HG02840 (cell line): ENCODE measurements around the gene KRTAP10-8.
"Not testable (repeated sequence)": the region's sequence is repeated elsewhere in the genome, so short reads cannot be mapped to it uniquely, and the experiment has no call there.

Experiments used
- ATAC-seq: cut with Tn5 transposase; IDR thresholded peaks from one replicate; pipeline ENCODE4 v1.9.1; 2021; ENCODE audit warnings: mild to moderate bottlenecking, moderate library complexity, moderate number of reproducible peaks; ENCODE audit not compliant: unreplicated experiment, low FRiP score

KRTAP10-8 gene

DNA sequence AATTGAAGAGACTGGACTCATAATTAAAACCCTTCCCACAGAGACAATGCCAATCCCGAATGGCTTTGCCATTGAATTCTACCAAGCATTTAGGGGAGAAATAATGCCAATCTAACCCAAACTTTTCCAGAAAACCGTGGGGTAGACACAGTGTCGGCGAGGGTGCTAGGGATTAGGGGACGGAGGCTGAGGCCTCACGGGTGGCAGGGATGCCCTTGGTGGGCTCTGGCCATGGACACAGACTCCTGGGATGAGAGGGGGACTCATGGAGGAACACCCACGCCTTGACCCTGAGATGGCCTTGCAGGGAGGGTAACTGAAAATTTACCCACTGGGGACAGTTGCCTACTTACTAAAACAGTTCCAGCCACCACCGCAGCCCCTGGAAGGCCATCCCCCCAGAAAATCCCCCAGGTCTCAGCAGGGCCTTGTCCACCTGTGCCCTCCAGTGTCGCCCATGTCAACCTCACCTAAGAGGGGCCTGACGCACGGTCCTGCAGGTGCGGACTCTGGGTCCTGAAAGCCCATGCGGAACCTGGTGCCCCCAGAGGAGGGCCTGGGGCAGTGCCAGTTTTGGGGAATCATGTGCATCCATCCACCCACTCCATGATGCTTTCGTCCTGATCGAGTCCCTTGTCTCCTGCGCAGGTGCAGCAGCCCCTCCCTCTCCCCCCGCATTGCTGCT lies 33.4 kb upstream of the KRTAP10-8 start:
- no peak for ATAC-seq

DNA sequence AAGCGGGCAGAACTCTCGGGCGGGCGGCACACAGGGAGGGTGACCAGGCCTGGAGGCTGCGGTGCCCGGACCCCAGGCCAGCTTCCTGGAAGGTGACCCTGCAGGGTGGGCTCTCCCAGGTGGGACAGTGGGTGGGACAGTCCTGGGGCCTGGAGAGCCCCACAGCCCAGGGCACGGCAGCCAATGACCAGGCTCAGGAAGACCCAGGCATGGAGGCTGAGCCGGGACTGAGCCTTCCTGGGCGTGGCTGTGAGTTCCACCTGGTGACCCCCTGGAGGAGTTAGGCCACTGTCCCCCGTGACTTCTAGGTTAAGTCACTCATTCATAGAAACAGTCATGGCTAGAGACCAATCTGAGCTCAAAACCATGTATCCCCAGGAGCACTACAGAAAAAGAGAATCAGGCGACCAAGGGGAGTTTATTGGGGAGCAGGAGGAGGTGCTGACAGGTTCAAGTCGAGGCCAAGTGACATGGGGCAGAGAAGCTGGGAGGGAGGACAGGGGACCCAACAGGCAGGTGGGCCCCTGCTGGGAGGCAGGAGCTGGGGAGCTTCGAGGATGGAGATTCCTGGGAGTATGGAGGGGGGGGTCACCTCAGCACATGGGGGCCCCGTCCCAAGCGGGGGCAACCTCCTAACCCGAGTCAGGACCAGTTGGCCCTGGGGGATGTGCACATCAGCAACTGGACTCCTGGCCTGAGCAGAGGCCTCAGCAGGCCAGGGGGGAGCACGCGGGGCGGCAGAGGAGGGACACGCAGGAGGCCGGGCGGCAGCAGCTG lies 32.6 kb upstream of the KRTAP10-8 start:
- no peak for ATAC-seq

DNA sequence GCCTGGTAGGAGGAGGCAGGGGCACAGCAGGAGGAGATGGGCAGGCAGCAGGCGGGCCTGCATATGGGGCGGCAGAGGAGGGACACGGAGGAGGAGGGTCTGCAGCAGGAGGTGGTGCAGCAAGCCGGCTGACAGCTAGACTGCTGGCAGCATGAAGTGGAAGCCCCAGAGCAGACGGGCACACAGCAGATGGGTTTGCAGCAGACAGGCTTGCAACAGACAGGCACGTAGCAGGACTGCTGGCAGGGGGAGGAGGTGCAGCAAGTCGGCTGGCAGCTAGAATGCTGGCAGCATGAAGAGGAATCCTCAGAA lies 32.1 kb upstream of the KRTAP10-8 start:
- ATAC-seq = no peak

DNA sequence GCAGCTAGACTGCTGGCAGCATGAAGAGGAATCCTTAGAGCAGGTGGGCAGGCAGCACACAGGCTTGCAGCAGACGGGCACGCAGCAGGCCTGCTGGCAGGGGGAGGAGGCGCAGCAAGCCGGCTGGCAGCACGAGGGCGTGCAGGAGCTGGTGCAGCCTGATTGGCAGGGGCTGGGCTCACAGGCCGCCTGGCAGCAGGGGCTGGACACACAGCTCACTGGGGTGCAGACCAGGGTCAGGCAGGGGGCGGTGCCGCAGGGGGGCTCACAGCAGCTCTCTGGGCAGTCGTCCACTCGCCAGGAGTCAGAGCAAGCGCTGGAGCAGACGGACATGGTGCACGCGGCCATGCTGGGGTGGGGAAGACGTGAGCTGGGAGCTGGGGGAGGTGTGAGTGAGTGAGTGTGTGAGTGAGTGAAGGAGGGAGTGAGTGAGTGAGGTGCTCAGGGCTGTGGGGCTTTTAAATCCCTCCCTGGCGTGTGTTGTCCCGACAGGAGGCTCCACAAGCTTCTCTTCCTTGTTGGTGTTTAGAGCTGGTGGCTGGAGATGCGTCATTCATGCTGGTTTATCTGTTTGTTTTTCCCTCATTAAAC lies 31.6 kb upstream of the KRTAP10-8 start, which contains the start of gene KRTAP10-5:
TSS of gene KRTAP10-5 (minus strand) at position 374 of the 591 bp plus-strand sequence. CDS start at position 348, 26 bp downstream.
- ATAC-seq = not testable (repeated sequence)

DNA sequence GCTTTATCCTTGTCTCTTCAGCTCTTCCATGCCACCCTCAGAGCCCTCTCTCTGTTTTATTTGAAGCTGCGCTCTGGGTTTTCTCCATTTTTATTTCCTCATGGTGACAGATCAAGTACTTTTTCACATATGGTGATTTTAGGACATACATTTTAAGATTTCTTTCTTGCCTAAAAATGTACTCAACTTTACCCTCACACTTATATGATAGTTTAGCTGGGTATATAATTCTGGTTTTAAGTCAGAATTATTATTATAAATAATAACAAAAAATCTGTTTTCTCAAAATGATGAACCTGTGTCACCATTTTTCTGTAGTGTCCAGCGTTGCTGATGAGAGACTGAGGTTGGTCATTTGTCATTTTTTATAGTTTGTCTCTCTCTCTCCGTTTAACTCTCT lies 30.7 kb upstream of the KRTAP10-8 start:
- ATAC-seq = no peak

DNA sequence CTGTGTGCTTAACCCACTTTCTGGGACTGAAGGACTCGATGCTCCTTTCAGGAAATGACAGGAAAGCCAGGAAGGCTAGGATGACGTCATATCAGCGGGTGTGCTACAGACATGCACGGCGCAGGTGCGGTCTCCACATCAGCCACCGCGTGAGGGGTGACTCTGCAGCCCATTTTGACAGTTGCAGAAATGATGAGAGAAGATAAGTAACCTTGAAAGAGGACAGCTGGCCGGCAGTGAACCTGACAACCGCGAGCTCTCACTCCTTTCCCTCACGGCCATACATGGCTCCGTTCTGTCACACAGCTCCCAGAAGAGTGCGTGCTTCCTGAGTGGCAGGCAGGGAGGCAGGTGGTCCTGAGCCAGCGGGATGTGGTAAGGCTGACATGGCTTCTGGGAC lies 29.8 kb upstream of the KRTAP10-8 start:
- ATAC-seq = no peak

DNA sequence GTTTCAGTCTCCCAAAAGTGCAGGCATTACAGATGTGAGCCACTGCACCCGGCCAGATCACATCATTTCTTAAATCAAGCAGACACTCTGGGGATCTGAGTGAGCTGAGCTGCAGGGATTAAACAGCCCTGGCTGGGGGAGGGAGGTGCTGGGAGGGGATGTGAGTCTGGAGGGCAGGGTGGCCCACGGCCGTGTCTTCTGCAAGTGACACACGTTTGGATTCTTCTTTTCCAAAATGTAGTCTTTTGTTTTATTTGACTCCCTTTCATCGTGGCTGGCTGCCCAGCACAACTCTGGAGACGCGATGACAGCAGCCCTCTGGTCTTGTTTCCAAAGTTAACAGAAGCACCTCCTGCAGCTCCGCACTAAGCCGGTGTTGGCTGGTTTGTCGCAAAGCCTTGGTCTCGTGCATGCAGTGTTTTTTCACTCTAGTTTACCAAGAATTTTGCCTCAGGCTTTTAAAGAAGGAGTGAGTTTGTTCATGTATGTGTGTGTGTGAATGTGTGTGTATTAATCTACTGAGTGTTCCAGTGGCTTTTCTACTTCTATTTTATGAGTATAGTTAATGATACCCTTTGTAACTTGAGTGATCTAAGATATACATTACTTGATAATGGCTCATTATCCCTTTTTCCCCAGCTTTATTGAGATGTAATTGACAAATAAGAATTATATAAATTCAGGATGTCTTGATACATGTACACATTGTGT lies 28.6 kb upstream of the KRTAP10-8 start:
- ATAC-seq = no peak

DNA sequence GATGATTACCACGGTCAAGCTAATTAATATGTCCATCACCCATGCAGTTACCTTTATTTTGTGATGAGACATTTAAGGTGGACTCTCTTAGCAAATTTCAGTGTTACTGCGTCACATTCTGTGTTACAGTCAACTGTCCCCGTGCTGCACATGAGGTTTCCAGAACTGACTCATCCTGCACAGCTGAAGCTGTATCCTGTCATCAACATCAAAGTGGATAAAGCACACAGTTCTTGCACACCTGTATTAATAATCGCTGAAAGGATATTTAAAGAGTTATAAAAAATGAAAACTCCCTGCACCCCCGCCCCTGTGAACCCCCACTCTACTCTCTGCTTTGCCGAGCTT lies 28.1 kb upstream of the KRTAP10-8 start:
- no peak for ATAC-seq

DNA sequence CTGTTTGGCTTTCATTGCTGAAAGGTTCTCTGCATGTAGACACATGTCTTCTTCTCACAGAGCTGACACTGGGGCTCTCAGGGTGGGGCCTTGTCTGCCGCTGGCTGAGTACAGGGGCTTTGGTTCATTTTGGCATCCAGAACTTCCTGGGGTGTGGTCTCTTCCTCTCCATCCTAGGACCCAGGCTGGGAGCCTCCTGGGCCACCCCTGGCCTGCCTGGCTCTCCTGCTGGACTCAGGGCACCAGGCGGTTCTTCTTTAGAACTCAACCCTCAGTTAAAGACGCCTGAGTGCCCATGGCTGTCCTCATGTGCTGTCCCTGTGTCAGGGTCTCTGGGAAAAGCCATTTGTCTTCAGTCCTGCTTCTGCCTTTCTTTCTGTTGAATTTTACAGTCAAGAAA lies 26.0 kb upstream of the KRTAP10-8 start:
- no peak for ATAC-seq

DNA sequence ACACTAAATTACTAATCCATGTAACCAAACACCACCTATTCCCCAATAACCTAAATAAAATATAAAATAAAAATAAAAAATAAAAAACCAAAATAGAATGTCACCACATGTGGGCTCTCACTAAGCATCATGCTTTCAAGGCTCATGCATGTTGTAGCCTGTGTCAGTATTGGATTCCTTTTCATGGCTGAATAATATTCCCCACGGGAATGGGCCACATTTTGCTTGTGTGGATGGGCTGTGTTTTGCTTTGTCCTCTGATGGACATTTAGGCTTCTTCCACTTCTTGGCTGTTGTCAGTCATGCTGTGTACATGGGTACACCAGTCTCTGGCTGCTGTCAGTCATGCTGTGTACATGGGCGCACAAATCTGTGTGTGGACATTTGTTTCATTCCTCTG lies 22.8 kb upstream of the KRTAP10-8 start:
- ATAC-seq = no peak

DNA sequence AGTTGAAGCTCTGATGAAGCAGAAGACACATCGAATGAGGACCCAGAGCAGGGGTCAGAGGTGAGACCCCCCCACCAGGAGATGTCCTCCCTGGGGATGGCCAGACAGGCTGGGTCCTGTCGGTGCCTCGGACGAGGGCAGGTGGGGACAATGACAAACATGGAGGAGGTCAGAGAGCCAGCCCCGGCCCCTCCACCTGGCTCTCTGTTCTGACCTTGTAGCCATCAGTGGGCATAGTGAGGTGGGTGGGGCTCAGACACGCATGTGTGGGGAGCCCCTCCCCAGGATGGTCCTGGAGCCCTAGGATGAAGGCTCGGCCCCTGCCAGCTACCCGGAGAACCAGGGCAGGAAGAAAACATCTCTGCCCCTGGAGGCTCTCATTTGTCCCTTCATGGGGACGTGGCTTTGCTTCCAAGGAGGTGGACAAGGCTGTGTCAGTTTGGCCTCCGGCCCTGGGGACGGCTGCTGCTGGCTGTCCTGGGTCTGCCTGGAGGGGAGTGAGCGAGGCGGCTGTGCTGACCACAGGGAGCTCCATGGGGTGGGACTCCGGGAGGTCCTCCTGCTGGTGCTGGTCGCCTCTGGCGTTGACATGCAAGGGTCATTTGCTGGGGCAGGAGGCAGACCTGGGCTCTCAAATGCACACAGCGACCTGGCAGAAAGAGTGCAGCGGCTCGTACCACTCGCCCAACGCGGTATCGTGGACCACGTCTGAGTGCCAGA lies 22.1 kb upstream of the KRTAP10-8 start:
- no peak for ATAC-seq

DNA sequence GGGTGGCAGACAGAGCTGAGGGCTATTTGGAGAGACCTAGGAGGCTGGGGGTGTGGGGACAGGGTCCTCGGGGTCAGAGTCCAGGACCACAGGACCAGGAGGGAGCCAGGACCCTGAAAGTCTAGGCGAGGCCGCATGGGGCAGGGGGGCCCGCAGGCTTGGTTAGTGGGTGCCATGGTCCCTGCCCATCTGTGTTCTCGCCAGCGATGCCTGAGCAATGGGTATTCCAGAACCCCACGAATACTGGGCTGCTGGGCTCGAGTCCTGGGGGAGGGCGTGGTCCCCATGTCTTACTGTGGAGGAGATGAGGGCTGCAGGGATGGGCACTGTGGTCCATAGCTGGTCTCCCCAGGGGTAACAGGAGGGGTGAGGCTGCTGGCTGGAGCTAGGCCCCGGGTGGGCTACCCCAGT lies 21.6 kb upstream of the KRTAP10-8 start:
- no peak for ATAC-seq

DNA sequence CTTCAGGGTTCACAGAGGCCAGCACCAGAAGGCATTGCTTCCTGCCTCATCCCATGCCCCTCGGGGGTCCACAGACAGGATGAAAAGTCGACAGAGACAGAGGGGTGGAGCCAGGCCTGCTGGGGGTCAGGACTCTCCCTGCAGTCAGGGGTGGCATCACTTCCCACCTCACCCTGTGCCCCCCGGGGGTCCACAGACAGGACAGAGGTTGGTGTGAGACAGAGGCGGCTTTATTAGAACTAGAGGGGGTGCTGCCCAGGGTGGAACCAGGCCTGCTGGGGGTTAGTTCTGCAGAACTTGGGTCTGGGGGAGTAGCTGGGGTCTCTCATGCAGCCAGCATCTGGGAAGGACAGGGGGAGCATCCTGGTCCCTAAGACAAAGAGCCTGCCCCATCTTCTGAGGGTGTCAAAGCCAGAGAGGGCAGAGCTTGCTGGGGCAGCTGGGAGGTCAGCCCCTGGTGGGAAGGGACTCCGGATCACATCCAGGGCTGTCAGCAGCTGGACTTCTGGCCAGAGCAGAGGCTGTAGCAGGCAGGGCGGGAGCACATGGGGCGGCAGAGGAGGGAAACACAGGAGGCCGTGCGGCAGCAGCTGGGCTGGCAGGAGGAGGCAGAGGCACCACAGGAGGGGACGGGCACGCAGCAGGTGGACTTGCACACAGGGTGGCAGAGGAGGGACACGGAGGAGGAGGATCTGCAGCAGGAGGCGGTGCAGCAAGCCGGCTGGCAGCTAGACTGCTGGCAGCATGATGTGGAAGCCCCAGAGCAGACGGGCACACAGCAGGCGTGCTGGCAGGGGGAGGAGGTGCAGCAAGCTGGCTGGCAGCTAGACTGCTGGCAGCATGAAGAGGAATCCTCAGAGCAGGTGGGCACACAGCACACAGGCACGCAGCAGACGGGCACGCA lies 20.7 kb upstream of the KRTAP10-8 start:
- ATAC-seq = not testable (repeated sequence)

DNA sequence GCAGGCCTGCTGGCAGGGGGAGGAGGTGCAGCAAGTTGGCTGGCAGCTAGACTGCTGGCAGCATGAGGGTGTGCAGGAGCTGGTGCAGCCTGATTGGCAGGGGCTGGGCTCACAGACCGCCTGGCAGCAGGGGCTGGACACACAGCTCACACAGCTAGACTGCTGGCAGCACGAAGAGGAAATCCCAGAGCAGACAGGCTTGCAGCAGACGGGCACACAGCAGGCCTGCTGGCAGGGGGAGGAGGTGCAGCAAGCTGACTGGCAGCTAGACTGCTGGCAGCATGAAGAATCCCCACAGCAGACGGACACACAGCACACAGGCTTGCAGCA lies 20.1 kb upstream of the KRTAP10-8 start:
- not testable (repeated sequence) for ATAC-seq

DNA sequence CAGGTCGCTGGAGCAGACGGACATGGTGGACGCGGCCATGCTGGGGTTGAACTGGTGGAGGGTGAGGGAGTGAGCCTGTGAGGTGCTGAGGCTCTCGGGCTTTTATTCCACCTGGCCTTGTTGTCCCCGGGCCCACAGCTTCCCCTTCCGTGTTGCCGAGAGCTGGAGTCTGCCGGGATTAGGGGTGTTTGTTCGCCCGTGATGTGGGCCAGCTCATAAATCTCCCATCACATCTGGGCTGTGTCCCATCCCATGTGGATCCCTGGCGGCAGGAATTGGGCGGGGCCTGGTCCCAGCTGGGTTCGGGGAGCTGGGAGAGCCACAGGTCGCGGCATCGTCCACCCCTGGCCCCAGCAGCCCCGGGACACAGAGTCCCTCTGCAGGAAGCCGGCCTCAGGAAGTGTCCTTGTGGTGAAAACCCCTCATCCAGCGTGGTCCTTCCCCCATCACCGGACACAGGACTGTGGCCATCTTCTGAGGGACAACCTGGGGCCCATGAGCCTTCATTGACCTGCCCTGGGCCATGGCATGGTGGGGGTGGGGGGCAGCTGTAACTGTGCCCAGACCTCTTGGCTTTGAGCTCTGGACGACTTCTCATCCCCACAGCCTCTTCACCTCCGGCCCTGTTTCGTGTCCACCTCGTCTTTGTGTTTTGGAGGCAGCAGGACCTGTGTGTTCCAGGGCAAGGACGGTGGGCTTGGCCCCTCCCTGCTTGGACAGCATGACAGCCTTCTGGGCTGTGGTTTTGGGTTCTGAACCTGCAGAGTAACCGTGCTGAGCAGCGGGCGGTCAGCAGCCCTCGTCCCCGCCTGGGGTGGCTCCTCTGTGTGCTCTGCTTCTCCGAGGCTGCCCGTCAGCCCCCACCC lies 19.2 kb upstream of the KRTAP10-8 start, which contains the start of gene KRTAP10-6:
TSS of gene KRTAP10-6 (minus strand) at position 60 of the 866 bp plus-strand sequence. CDS start at position 39, 21 bp downstream.
- ATAC-seq = no peak

DNA sequence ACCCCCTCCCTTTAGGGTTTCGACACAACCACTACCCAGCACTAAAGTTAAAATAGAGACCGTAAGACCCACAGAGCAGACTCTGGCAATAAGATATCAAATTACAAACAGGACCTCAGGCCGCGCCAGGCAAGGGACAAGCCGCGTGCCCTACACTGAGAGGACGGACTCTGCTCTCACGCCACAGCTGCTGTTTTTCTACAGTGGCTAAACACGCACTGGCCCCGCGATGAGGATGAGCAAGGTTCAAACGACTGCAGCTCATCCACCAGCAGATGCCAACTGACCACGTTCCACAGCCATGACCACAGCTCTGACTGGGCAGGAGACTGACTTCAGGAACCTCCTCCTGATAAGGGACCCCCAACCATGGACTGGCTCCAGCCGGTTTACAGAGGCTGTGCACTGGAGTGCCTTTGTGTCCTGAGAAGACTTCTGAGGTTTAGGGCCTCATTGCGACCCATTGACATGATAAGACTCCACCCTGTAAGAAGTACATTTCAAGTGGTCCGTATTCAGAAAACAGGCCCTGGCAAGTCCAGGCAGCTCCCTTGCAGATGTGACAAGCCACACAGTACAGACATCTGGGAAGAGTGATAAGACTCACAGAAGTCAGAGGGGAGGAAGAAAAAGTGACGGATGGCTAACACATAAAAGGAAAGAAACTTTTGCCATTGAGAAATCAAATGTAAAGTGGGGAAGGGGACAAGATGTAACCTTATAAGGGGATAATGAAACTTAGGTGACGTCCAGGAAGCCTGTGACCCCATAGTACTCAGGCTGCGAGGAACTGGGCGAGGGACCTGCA lies 18.1 kb upstream of the KRTAP10-8 start:
- ATAC-seq = no peak

DNA sequence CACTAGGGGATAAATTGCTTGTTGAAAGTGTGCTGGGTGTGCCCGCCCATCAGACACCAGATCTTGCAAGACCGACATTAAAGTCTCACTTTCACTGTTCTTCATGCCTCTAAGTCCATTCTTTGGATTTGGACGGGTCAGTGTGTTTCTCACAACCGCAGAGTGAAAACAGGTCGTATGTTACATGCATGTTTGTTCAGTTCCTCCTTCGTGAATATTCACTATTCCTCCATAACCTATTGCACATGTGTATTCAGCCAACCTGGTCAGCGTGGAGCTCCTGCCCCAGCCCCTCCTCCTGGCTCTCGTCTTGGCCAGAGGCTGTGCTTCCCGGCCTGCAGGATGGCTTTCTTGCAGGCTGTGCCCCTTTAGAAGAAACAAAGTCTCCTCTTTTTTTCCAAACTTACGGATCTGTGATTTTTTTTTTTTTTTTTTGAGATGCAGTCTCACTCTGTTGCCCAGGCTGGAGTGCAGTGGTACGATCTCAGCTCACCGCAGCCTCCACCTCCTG lies 17.4 kb upstream of the KRTAP10-8 start:
- no peak for ATAC-seq

DNA sequence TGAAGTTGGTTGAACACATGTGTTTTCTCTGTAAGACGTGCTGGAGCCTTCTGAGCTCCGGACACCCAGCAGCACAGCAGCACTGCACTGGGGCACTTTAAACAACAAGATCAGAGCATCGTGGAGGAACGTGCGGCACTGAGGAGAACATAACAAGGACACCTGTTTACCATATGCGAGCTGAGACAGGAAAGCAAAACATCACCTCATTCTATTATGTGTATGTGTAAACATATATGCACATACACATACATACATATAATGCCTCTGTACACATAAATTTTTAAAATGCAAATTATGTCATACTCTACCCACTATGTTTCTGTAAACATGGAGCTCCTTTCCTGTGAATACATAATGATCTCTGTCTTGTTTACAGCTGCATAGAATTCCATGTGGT lies 16.4 kb upstream of the KRTAP10-8 start:
- ATAC-seq = no peak
